Measurements from ENCODE around the gene HSF5. TPM values are rescaled to one million over a fixed set of nuclear protein-coding genes. Genes with fewer than 3 reads are reported as not detected.

Gene HSF5
- total RNA-seq, 2 experiments from 2014 or later, result 1.6 to 1.7 TPM

DNA sequence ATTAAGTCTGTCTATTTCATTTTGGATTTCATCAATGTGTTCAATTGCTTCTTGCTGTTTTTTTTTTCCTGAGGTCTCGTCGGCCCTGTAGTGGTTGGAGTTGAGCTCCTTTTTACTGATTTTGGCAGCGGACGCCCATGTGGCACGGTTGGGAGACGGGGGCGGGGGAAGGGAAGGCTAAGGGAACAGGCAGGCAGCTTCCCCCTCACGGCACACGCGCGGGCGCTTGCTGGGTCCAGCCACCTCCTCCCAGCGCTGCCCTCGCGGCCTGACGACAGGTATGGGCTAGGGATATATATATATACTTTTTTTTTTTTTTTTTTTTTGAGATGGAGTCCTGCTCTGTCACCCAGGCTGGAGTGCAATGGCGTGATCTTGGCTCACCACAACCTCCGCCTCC lies 11.4 kb downstream of the HSF5 start:
- Mint-ChIP-seq H3K27me3 (no peaks in the 10 kb centered on the region), H3K36me3 (ENCODE audit: low read depth) (peaks cover 33% of the 10 kb centered on the region), H3K4me1 (ENCODE audit: low read depth) (no peaks in the 10 kb centered on the region), H3K27ac (no peak overlapping the region), H3K9me3 (no peaks in the 10 kb centered on the region), H3K4me3 (no peak overlapping the region)
- peaks cover 5% of the 10 kb centered on the region for H3K36me3 ChIP-seq (ENCODE audit: insufficient read depth, low read length)
- no peaks in the 10 kb centered on the region for H3K4me1 ChIP-seq (ENCODE audit: insufficient read depth, low read length)
- DNase-seq (no peak), ATAC-seq (ENCODE audit: poor library complexity) (no peak)
- H3K4me3 ChIP-seq (ENCODE audit: low read length), result no peak overlapping the region
- H3K27ac ChIP-seq (ENCODE audit: low read depth in 1 of 2, low read length in 2 of 2), result no peak overlapping the region
- POLR2A ChIA-PET, result no interaction called here
- TF ChIP-seq, protein P1, sequence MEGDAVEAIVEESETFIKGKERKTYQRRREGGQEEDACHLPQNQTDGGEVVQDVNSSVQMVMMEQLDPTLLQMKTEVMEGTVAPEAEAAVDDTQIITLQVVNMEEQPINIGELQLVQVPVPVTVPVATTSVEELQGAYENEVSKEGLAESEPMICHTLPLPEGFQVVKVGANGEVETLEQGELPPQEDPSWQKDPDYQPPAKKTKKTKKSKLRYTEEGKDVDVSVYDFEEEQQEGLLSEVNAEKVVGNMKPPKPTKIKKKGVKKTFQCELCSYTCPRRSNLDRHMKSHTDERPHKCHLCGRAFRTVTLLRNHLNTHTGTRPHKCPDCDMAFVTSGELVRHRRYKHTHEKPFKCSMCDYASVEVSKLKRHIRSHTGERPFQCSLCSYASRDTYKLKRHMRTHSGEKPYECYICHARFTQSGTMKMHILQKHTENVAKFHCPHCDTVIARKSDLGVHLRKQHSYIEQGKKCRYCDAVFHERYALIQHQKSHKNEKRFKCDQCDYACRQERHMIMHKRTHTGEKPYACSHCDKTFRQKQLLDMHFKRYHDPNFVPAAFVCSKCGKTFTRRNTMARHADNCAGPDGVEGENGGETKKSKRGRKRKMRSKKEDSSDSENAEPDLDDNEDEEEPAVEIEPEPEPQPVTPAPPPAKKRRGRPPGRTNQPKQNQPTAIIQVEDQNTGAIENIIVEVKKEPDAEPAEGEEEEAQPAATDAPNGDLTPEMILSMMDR (IDR thresholded peaks at IDR 0.05), result no peak
- no peaks in the 10 kb centered on the region for H3K9me3 ChIP-seq (ENCODE audit: control insufficient read depth in 1 of 2, insufficient read depth in 1 of 2, low read length in 2 of 2)
- CTCF ChIA-PET, result no interaction called here
- intact Hi-C loops (cut with DNase I, micrococcal nuclease), result no loop called here
- no peaks in the 10 kb centered on the region for H3K27me3 ChIP-seq (ENCODE audit: control insufficient read depth in 1 of 2, insufficient read depth in 2 of 2, low read length in 2 of 2)

DNA sequence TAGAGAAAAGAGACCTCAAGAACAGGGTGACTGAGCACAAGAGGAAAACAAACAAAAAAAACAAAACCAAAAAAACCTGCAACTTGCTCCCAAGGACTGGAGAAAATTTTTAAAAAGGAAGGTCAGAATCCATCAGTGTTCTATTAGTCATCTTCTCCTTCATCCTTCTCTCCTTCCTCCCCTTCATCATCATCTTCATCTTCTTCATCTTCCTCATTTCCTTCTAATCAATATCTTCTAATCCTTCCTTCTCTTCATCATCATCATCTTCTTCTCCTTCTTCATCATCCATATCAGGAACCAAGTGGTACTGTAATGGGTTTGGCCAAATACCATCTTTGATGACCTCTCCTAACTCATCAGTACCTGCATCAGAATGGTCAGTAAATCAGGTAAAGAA lies 12.2 kb downstream of the HSF5 start:
- no peak overlapping the region for H3K4me3 ChIP-seq (ENCODE audit: low read length)
- H3K27me3 ChIP-seq (ENCODE audit: control insufficient read depth in 1 of 2, insufficient read depth in 2 of 2, low read length in 2 of 2), result no peaks in the 10 kb centered on the region
- no peak overlapping the region for H3K27ac Mint-ChIP-seq
- H3K36me3 ChIP-seq (ENCODE audit: insufficient read depth, low read length), result peaks cover 5% of the 10 kb centered on the region
- H3K36me3 Mint-ChIP-seq (ENCODE audit: low read depth), result peaks cover 29% of the 10 kb centered on the region
- intact Hi-C loops (cut with DNase I, micrococcal nuclease), result no loop called here
- H3K4me1 Mint-ChIP-seq (ENCODE audit: low read depth), result no peaks in the 10 kb centered on the region
- H3K4me3 Mint-ChIP-seq, result no peak overlapping the region
- no peaks in the 10 kb centered on the region for H3K9me3 Mint-ChIP-seq
- H3K27me3 Mint-ChIP-seq, result no peaks in the 10 kb centered on the region
- CTCF ChIA-PET, result no interaction called here
- POLR2A ChIA-PET, result no interaction called here
- H3K4me1 ChIP-seq (ENCODE audit: insufficient read depth, low read length), result no peaks in the 10 kb centered on the region
- no peaks in the 10 kb centered on the region for H3K9me3 ChIP-seq (ENCODE audit: control insufficient read depth in 1 of 2, insufficient read depth in 1 of 2, low read length in 2 of 2)
- H3K27ac ChIP-seq (ENCODE audit: low read depth in 1 of 2, low read length in 2 of 2), result no peak overlapping the region
- TF ChIP-seq, protein P1 (IDR thresholded peaks at IDR 0.05), result no peak
- ATAC-seq (ENCODE audit: poor library complexity) (no peak), DNase-seq (no peak)

DNA sequence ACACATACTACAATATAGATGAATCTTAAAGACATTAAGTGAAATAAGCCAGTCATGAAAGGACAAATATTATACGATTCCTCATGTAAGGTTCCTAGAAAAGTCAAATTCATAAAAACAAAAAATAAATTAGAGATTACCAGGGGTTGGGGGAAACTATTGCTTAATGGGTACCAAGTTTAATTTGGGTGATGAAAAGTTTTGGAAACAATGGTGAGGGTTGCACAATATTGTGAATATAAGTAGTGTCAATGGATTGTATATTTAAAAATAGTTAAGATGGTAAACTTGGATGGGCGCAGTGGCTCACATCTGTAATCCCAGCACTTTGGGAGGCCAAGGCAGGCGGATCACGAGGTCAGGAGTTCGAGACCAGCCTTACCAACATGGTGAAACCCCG lies 17.9 kb downstream of the HSF5 start:
- no peaks in the 10 kb centered on the region for H3K9me3 ChIP-seq (ENCODE audit: control insufficient read depth in 1 of 2, insufficient read depth in 1 of 2, low read length in 2 of 2)
- TF ChIP-seq, protein P1 (IDR thresholded peaks at IDR 0.05), result no peak
- no peak overlapping the region for H3K4me3 Mint-ChIP-seq
- H3K4me1 Mint-ChIP-seq (ENCODE audit: low read depth), result no peaks in the 10 kb centered on the region
- H3K9me3 Mint-ChIP-seq, result no peaks in the 10 kb centered on the region
- ChIA-PET CTCF (no interaction called here), POLR2A (no interaction called here)
- H3K27me3 ChIP-seq (ENCODE audit: control insufficient read depth in 1 of 2, insufficient read depth in 2 of 2, low read length in 2 of 2), result no peaks in the 10 kb centered on the region
- H3K36me3 ChIP-seq (ENCODE audit: insufficient read depth, low read length), result no peaks in the 10 kb centered on the region
- DNase-seq (no peak), ATAC-seq (ENCODE audit: poor library complexity) (no peak)
- H3K27me3 Mint-ChIP-seq, result no peaks in the 10 kb centered on the region
- H3K27ac Mint-ChIP-seq, result no peak overlapping the region
- peaks cover 1% of the 10 kb centered on the region for H3K36me3 Mint-ChIP-seq (ENCODE audit: low read depth)
- intact Hi-C loops (cut with DNase I, micrococcal nuclease), result no loop called here
- H3K4me3 ChIP-seq (ENCODE audit: low read length), result no peak overlapping the region
- H3K27ac ChIP-seq (ENCODE audit: low read depth in 1 of 2, low read length in 2 of 2), result no peak overlapping the region
- H3K4me1 ChIP-seq (ENCODE audit: insufficient read depth, low read length), result no peaks in the 10 kb centered on the region
